Omental fat pad (tissue), 4 donors: ENCODE data around the gene SEMA3E. TPM values are rescaled to one million over a fixed set of nuclear protein-coding genes. Genes with fewer than 3 reads are reported as not detected.

Source experiments
- ATAC-seq: fragments of 150-250 bp; one replicate; pipeline ENCODE4 v1.9.1; 2016; ENCODE audit warnings: mild to moderate bottlenecking, moderate library complexity; ENCODE audit not compliant: low FRiP score
- DNase-seq: peaks from one replicate; pipeline ENCODE4 v3.0.0-alpha.2; 2019; ENCODE audit warnings: low spot score
- CTCF ChIP-seq, 3 donors: fragments of 450-650 bp; IDR thresholded peaks; one replicate each; pipeline ENCODE4 v1.5.1; 2016 to 2017; ENCODE audit warnings: antibody characterized with exemption in 3 of 3, mild to moderate bottlenecking in 3 of 3, moderate library complexity in 2 of 3
- total RNA-seq, 4 donors: library from RNA; depleted of rRNA; stranded (reverse); fragments of >200 nt; gene quantifications; one replicate each; pipeline ENCODE4 v1.1.0, GENCODE V29; 2016

SEMA3E gene
- total RNA-seq, 4 donors from 2014 or later: 1.2 to 6.3 (median 1.4) TPM

- ATAC-seq: no peak
- no peak for DNase-seq
- no peak for TF ChIP-seq CTCF (IDR thresholded peaks at IDR 0.05)
Measured at GRCh38 chr7:83484826-83485225, 164.1 kb downstream of the SEMA3E start.

- TF ChIP-seq CTCF (IDR thresholded peaks at IDR 0.05): no peak
- DNase-seq (no peak), ATAC-seq (no peak)
Measured at GRCh38 chr7:83484266-83484665, 164.7 kb downstream of the SEMA3E start.

- DNase-seq (no peak), ATAC-seq (no peak)
- no peak for TF ChIP-seq CTCF (IDR thresholded peaks at IDR 0.05)
Measured at GRCh38 chr7:83478616-83479015, 170.3 kb downstream of the SEMA3E start.

DNA sequence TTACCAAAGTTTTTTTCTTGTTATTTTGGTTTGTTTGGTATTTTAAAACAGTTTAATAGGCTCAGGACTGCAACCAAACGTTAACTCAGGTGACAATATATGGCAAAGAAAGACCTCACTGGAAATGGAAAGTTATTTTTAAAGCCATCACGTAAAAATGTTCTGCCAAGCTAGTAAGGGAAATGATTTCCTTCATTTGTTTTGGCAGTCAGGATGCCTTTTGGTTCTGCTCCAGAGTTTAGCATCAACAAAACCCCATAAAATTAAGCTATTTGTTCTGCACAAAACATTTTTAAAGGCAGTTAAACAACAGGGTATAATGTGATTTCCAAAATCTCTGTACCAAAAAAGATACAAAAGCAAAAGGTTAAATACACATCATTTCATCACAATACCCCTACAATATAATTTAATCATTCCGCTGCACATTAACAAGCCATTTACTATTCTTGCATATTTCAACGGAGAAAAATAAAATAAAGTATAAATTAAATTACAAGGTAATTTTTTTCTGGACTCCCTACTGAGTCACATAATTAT lies 172.4 kb downstream of the SEMA3E start:
- TF ChIP-seq CTCF (IDR thresholded peaks at IDR 0.05): no peak
- ATAC-seq (no peak), DNase-seq (no peak)

DNA sequence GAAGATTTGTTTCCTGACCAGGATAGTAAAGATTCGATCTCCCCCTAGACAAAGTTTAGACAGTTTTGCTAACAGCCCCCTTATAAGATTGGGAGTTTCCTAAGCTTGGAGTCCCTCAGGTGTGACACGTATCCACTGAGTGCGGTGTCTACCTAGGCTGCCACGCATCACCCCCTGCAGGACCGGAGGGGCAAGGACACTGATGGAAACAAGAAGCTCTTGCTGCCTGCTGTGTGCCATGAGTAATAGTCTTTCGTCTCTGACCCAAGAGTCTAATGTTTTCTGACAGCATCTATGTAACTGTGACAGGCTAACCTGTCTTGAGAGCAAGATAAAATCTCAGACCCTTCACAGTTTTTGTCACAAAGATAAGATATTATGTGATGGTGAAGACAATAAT lies 173.5 kb downstream of the SEMA3E start:
- TF ChIP-seq CTCF (IDR thresholded peaks at IDR 0.05): no peak
- ATAC-seq (no peak), DNase-seq (no peak)

- DNase-seq: no peak
- no peak for TF ChIP-seq CTCF (IDR thresholded peaks at IDR 0.05)
- ATAC-seq: no peak
Measured at GRCh38 chr7:83472376-83472775, 176.6 kb downstream of the SEMA3E start.

DNA sequence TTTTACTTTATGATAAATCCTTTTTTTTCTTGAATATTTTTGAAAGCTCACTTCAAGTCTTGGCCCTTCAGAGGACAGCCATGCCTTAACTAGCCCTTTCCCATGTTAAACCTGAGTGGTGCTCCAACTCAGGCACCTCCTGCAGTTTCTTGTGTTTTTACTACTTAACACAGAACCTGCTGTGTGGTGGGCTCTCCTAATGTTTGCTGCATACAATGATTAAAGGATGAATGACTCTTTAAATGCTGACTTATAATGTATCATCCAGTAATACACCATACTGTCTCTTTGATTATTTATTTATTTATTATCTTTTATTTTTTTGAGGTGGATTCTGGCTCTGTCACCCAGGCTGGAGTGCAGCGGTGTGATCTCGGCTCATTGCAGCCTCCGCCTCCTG lies 179.4 kb downstream of the SEMA3E start:
- no peak for TF ChIP-seq CTCF (IDR thresholded peaks at IDR 0.05)
- DNase-seq (no peak), ATAC-seq (no peak)
